ENCODE measurements around the gene KCNB1. TPM values are rescaled to one million over a fixed set of nuclear protein-coding genes. Genes with fewer than 3 reads are reported as not detected.

KCNB1 gene
- total and polyA plus RNA-seq, 4 donors = under 0.01 to 3.4 (median 1.4) TPM

- no peak overlapping the region for H3K9ac ChIP-seq (ENCODE audit: low read depth in 1 of 2, low read length in 2 of 2)
- peaks cover 9 to 23% (median 20%) of the 10 kb centered on the region in 4 donors for H3K4me1 ChIP-seq (ENCODE audit: control insufficient read depth in 4 of 4, insufficient read depth in 4 of 4, low read length in 3 of 4)
- no peaks in the 10 kb centered on the region for H3K36me3 ChIP-seq (ENCODE audit: control insufficient read depth in 4 of 4, insufficient read depth in 3 of 4, low read depth in 1 of 4, low read length in 3 of 4)
- H3K9me3 ChIP-seq (ENCODE audit: control insufficient read depth in 4 of 4, low read length in 3 of 4) = no peaks in the 10 kb centered on the region
- DNase-seq (ENCODE audit: low spot score) = no peak
- no peak overlapping the region for H3K27ac ChIP-seq (ENCODE audit: low read depth in 1 of 2, low read length in 2 of 2)
- H3K27me3 ChIP-seq (ENCODE audit: control insufficient read depth in 4 of 4, insufficient read depth in 4 of 4, low read length in 3 of 4) = no peaks in the 10 kb centered on the region
- 94% methylated on average over 3 of the region's 3 CpGs for WGBS
- TF ChIP-seq ZBTB33 (IDR thresholded peaks at IDR 0.05) = no peak
- no peak for TF ChIP-seq RAD21 (IDR thresholded peaks at IDR 0.05)
- no peak for TF ChIP-seq SP1 (IDR thresholded peaks at IDR 0.05)
- TF ChIP-seq TAF1 (conservative IDR thresholded peaks at IDR 0.05) = no peak
- no peak for TF ChIP-seq ATF3 (IDR thresholded peaks at IDR 0.05)
- TF ChIP-seq FOXA2 (IDR thresholded peaks at IDR 0.05) = no peak
- TF ChIP-seq REST (IDR thresholded peaks at IDR 0.05) = no peak
- no peak for TF ChIP-seq YY1 (IDR thresholded peaks at IDR 0.05)
- no peak for TF ChIP-seq CTCF (IDR thresholded peaks at IDR 0.05; ENCODE audit: low read depth, low read length, missing input control)
- no peak for TF ChIP-seq NR2F2 (IDR thresholded peaks at IDR 0.05)
- H3K4me3 ChIP-seq (ENCODE audit: low read depth in 1 of 3, low read length in 3 of 3) = no peak overlapping the region
Measured at GRCh38 chr20:49349694-49350252, 132.7 kb downstream of the KCNB1 start.

- Histone ChIP-seq H3K4me1 (ENCODE audit: control insufficient read depth in 4 of 4, insufficient read depth in 4 of 4, low read length in 3 of 4) (peaks cover 3 to 16% (median 15%) of the 10 kb centered on the region in 4 donors), H3K27me3 (ENCODE audit: control insufficient read depth in 4 of 4, insufficient read depth in 4 of 4, low read length in 3 of 4) (no peaks in the 10 kb centered on the region), H3K9ac (ENCODE audit: low read depth in 1 of 2, low read length in 2 of 2) (no peak overlapping the region), H3K9me3 (ENCODE audit: control insufficient read depth in 4 of 4, low read length in 3 of 4) (no peaks in the 10 kb centered on the region), H3K27ac (ENCODE audit: low read depth in 1 of 2, low read length in 2 of 2) (no peak overlapping the region), H3K4me3 (ENCODE audit: low read depth in 1 of 3, low read length in 3 of 3) (no peak overlapping the region), H3K36me3 (ENCODE audit: control insufficient read depth in 4 of 4, insufficient read depth in 3 of 4, low read depth in 1 of 4, low read length in 3 of 4) (no peaks in the 10 kb centered on the region)
- TF ChIP-seq REST (IDR thresholded peaks at IDR 0.05) (no peak), JUND (IDR thresholded peaks at IDR 0.05) (no peak), MAX (IDR thresholded peaks at IDR 0.05) (no peak), TAF1 (conservative IDR thresholded peaks at IDR 0.05) (no peak)
- WGBS = 98% methylated on average over 1 of the region's 1 CpG
- DNase-seq (ENCODE audit: low spot score) = no peak
Measured at GRCh38 chr20:49349078-49349477, 133.4 kb downstream of the KCNB1 start.
